ENCODE measurements around the gene TRIP12. TPM values are rescaled to one million over a fixed set of nuclear protein-coding genes. Genes with fewer than 3 reads are reported as not detected.

The TRIP12 gene
- total and polyA plus RNA-seq, 2 experiments from 2014 or later, result 21.5 to 133 TPM

DNA sequence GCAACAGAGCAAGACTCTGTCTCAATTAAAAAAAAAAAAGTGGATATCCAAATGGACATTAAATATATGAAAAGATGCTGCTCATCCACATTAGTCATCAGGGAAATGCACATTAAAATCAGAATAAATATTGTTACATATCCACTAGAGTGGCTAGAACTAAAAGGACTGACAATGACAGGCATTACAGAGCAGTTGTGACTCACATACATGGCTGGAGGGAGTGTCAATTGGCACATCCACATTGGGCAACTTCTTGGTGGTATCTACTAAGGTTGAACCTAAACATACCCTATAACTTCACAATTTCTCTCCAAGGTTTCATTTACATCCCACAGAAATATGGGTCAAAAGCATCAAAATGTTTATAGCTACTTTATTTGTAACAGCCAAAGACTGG is 193.4 kb downstream of the TRIP12 start:
- no peak for DNase-seq (ENCODE audit: low spot score)
- Mint-ChIP-seq H3K4me3 (no peak overlapping the region), H3K9me3 (no peaks in the 10 kb centered on the region), H3K27ac (no peak overlapping the region), H3K4me1 (peaks cover 12% of the 10 kb centered on the region), H3K27me3 (ENCODE audit: insufficient read depth, low read depth, poor library complexity) (no peaks in the 10 kb centered on the region), H3K36me3 (ENCODE audit: low read depth) (no peaks in the 10 kb centered on the region)
- Histone ChIP-seq H3K79me2 (replicated peaks; ENCODE audit: insufficient read depth) (no peaks in the 10 kb centered on the region), H3K27me3 (ENCODE audit: insufficient read depth) (no peaks in the 10 kb centered on the region), H3K9me2 (ENCODE audit: insufficient read depth) (peaks cover 6% of the 10 kb centered on the region; the same call in 1 of the 2 replicates), H2AFZ (no peak overlapping the region), H3F3A (replicated peaks; ENCODE audit: low read depth) (0 out of 2 replicates have a peak, but pooled peaks cover 4% of the 10 kb centered on the region), H3K4me2 (no peak overlapping the region), H3K36me3 (ENCODE audit: insufficient read depth) (no peaks in the 10 kb centered on the region), H3K27ac (ENCODE audit: low read depth) (no peak overlapping the region), H3K4me3 (no peak overlapping the region), H4K20me1 (replicated peaks; ENCODE audit: insufficient read depth) (no peaks in the 10 kb centered on the region), H3K4me1 (ENCODE audit: insufficient read depth) (peaks cover 5% of the 10 kb centered on the region)
- no peak for ATAC-seq
- TF ChIP-seq CREB1 (CRISPR knock-in tag; IDR thresholded peaks at IDR 0.05; ENCODE audit: low read depth) (no peak), EZH2phosphoT487 (IDR thresholded peaks at IDR 0.05; ENCODE audit: unreplicated experiment) (no peak), EZH2 (IDR thresholded peaks at IDR 0.05; ENCODE audit: low read depth, unreplicated experiment) (no peak), NANOG (IDR thresholded peaks at IDR 0.05; ENCODE audit: borderline replicate concordance) (no peak), JUNB (IDR thresholded peaks at IDR 0.05; ENCODE audit: unreplicated experiment) (no peak), POLR2AphosphoS5 (IDR thresholded peaks at IDR 0.05; ENCODE audit: low read depth) (no peak), STAT1 (IDR thresholded peaks at IDR 0.05; ENCODE audit: unreplicated experiment) (no peak)
- TF ChIP-seq, protein P1, sequence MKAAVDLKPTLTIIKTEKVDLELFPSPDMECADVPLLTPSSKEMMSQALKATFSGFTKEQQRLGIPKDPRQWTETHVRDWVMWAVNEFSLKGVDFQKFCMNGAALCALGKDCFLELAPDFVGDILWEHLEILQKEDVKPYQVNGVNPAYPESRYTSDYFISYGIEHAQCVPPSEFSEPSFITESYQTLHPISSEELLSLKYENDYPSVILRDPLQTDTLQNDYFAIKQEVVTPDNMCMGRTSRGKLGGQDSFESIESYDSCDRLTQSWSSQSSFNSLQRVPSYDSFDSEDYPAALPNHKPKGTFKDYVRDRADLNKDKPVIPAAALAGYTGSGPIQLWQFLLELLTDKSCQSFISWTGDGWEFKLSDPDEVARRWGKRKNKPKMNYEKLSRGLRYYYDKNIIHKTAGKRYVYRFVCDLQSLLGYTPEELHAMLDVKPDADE (IDR thresholded peaks at IDR 0.05), result no peak

DNA sequence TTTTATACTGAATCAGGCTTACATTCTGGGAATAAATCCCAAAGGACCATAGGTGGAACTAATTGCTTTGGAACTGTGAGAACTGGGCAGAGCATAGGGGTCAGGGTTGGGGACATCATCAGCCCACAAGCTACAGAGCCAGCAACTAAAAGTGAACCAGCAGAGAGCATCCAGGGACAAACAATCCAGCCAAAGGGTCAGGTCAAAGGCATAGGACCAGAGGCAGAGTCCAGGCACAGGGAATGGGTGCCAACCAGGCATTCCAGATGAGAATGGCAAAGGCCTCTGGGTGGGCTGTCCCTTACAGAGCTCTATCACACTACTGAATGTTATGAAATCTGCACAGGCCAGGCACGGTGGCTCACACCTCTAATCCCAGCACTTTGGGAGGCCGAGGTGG is 195.2 kb downstream of the TRIP12 start:
- no peaks in the 10 kb centered on the region for H3K79me2 ChIP-seq (replicated peaks; ENCODE audit: insufficient read depth)
- DNase-seq (ENCODE audit: low spot score) (no peak), ATAC-seq (no peak)
- Mint-ChIP-seq H3K4me1 (peaks cover 2% of the 10 kb centered on the region; the same call in 2 of the 3 replicates), H3K27me3 (ENCODE audit: insufficient read depth, low read depth, poor library complexity) (no peaks in the 10 kb centered on the region), H3K9me3 (no peaks in the 10 kb centered on the region), H3K27ac (no peak overlapping the region), H3K36me3 (ENCODE audit: low read depth) (no peaks in the 10 kb centered on the region), H3K4me3 (no peak overlapping the region)
- H3K27ac ChIP-seq (ENCODE audit: low read depth), result no peak overlapping the region
- H3K4me3 ChIP-seq, result no peak overlapping the region
- H3K9me2 ChIP-seq (ENCODE audit: insufficient read depth), result peaks cover 6% of the 10 kb centered on the region; the same call in 1 of the 2 replicates
- H3F3A ChIP-seq (replicated peaks; ENCODE audit: low read depth), result no peaks in the 10 kb centered on the region
- no peak overlapping the region for H2AFZ ChIP-seq
- H3K27me3 ChIP-seq (ENCODE audit: insufficient read depth), result no peaks in the 10 kb centered on the region
- H3K4me2 ChIP-seq, result no peak overlapping the region
- H3K4me1 ChIP-seq (ENCODE audit: insufficient read depth), result no peaks in the 10 kb centered on the region; the same call in 1 of the 2 replicates
- no peaks in the 10 kb centered on the region for H3K36me3 ChIP-seq (ENCODE audit: insufficient read depth)
- H4K20me1 ChIP-seq (replicated peaks; ENCODE audit: insufficient read depth), result no peaks in the 10 kb centered on the region
- TF ChIP-seq JUNB (IDR thresholded peaks at IDR 0.05; ENCODE audit: unreplicated experiment) (no peak), ZNF331 (CRISPR knock-in tag; IDR thresholded peaks at IDR 0.05; ENCODE audit: low read depth) (no peak), EZH2phosphoT487 (IDR thresholded peaks at IDR 0.05; ENCODE audit: unreplicated experiment) (no peak), NANOG (IDR thresholded peaks at IDR 0.05; ENCODE audit: borderline replicate concordance) (no peak), POLR2AphosphoS5 (IDR thresholded peaks at IDR 0.05; ENCODE audit: low read depth) (no peak), ZNF114 (CRISPR knock-in tag; IDR thresholded peaks at IDR 0.05) (no peak), EZH2 (IDR thresholded peaks at IDR 0.05; ENCODE audit: low read depth, unreplicated experiment) (no peak), STAT1 (IDR thresholded peaks at IDR 0.05; ENCODE audit: unreplicated experiment) (no peak)
- TF ChIP-seq, protein P2, sequence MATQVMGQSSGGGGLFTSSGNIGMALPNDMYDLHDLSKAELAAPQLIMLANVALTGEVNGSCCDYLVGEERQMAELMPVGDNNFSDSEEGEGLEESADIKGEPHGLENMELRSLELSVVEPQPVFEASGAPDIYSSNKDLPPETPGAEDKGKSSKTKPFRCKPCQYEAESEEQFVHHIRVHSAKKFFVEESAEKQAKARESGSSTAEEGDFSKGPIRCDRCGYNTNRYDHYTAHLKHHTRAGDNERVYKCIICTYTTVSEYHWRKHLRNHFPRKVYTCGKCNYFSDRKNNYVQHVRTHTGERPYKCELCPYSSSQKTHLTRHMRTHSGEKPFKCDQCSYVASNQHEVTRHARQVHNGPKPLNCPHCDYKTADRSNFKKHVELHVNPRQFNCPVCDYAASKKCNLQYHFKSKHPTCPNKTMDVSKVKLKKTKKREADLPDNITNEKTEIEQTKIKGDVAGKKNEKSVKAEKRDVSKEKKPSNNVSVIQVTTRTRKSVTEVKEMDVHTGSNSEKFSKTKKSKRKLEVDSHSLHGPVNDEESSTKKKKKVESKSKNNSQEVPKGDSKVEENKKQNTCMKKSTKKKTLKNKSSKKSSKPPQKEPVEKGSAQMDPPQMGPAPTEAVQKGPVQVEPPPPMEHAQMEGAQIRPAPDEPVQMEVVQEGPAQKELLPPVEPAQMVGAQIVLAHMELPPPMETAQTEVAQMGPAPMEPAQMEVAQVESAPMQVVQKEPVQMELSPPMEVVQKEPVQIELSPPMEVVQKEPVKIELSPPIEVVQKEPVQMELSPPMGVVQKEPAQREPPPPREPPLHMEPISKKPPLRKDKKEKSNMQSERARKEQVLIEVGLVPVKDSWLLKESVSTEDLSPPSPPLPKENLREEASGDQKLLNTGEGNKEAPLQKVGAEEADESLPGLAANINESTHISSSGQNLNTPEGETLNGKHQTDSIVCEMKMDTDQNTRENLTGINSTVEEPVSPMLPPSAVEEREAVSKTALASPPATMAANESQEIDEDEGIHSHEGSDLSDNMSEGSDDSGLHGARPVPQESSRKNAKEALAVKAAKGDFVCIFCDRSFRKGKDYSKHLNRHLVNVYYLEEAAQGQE (IDR thresholded peaks at IDR 0.05; ENCODE audit: unreplicated experiment), result no peak
- TF ChIP-seq, protein P3, sequence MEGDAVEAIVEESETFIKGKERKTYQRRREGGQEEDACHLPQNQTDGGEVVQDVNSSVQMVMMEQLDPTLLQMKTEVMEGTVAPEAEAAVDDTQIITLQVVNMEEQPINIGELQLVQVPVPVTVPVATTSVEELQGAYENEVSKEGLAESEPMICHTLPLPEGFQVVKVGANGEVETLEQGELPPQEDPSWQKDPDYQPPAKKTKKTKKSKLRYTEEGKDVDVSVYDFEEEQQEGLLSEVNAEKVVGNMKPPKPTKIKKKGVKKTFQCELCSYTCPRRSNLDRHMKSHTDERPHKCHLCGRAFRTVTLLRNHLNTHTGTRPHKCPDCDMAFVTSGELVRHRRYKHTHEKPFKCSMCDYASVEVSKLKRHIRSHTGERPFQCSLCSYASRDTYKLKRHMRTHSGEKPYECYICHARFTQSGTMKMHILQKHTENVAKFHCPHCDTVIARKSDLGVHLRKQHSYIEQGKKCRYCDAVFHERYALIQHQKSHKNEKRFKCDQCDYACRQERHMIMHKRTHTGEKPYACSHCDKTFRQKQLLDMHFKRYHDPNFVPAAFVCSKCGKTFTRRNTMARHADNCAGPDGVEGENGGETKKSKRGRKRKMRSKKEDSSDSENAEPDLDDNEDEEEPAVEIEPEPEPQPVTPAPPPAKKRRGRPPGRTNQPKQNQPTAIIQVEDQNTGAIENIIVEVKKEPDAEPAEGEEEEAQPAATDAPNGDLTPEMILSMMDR (conservative IDR thresholded peaks at IDR 0.05; ENCODE audit: low read depth in 2 of 2), result no peak
- TF ChIP-seq, protein P1 (IDR thresholded peaks at IDR 0.05), result no peak

Data from GM23338 (cell line).